HCT116 (cell line): ENCODE measurements around the gene NEURL2. TPM values are rescaled to one million over a fixed set of nuclear protein-coding genes. Genes with fewer than 3 reads are reported as not detected.

ENCODE experiments used
- ATAC-seq: fragments of 200-7000 bp; cut with Tn5 transposase; 2 replicates; pipeline ENCODE4 v1.9.1; 2020; ENCODE audit warnings: mild to moderate bottlenecking, moderate library complexity
- BruUV-seq: library from RNA; stranded (reverse); fragments of 400-500 nt; replicated peaks from 2 replicates; lab custom pipeline; 2021; lab: Mats Ljungman, UMichigan
- CTCF ChIA-PET: fragments of 300-600 bp; sonication (Branson Sonifier 250); formaldehyde crosslinking; loops from one replicate; lab custom pipeline; 2021; ENCODE audit warnings: antibody characterized with exemption; lab: Charles Lee
- POLR2A ChIA-PET: fragments of 300-600, 350-600 bp; sonication (Branson Sonifier 250); formaldehyde crosslinking; loops from one replicate; lab custom pipeline; 2021; ENCODE audit warnings: antibody characterized with exemption; lab: Charles Lee
- RAD21 ChIA-PET, 2 experiments: fragments of 300-600 bp; sonication (Branson Sonifier 250); formaldehyde crosslinking; loops; one replicate each; lab custom pipeline; 2023; ENCODE audit warnings: low total read pairs in 2 of 2; ENCODE audit not compliant: uncharacterized antibody in 2 of 2, unreplicated experiment in 2 of 2, low non-redundant PET in 1 of 2; lab: Charles Lee
- DNase-seq: peaks from one replicate; pipeline ENCODE4 v3.0.0-alpha.2; 2010; ENCODE audit warnings: low read depth, low spot score
- H2AFZ ChIP-seq: fragments of 200-600 bp; shearing (Covaris generic), sonication (generic); 2 replicates; pipeline ENCODE4 v1.6.1; 2017; ENCODE audit warnings: low read depth, mixed run types, mixed read lengths, antibody characterized with exemption, low read length; ENCODE audit not compliant: poor library complexity, severe bottlenecking
- H3K27ac ChIP-seq: 2 replicates; pipeline ENCODE4 v1.5.1; 2012; ENCODE audit warnings: low read depth, low read length
- H3K27me3 ChIP-seq: fragments of 200-600 bp; sonication (generic); 2 replicates; pipeline ENCODE4 v1.6.1; 2016; ENCODE audit warnings: mixed run types, low read length, mixed read lengths; ENCODE audit not compliant: insufficient read depth
- H3K36me3 ChIP-seq, 2 experiments: fragments of 200-500 bp in 1 of 2; fragments of 200-600 bp in 1 of 2; sonication (Bioruptor generic) in 1 of 2; sonication (generic) in 1 of 2; 2 replicates each; pipeline versions ENCODE4 v1.5.1 to v1.6.1; 2014 to 2016; ENCODE audit warnings: low read length in 2 of 2, inconsistent platforms in 1 of 2, mixed read lengths in 1 of 2, mixed run types in 1 of 2; ENCODE audit not compliant: insufficient read depth in 2 of 2, control insufficient read depth in 1 of 2
- H3K4me1 ChIP-seq, 2 experiments: fragments of 200-600 bp in 1 of 2; sonication (generic) in 1 of 2; 2 replicates each; pipeline versions ENCODE4 v1.5.1 to v1.6.1; 2012 to 2017; ENCODE audit warnings: low read length in 2 of 2, inconsistent platforms in 1 of 2, mild to moderate bottlenecking in 1 of 2, mixed read lengths in 1 of 2, mixed run types in 1 of 2, moderate library complexity in 1 of 2; ENCODE audit not compliant: insufficient read depth in 2 of 2, control insufficient read depth in 1 of 2
- H3K4me2 ChIP-seq: fragments of 200-600 bp; sonication (generic); 2 replicates; pipeline ENCODE4 v1.6.1; 2017; ENCODE audit warnings: mixed run types, low read length, mixed read lengths
- H3K4me3 ChIP-seq, 2 experiments: fragments of 200-600 bp in 1 of 2; sonication (generic) in 1 of 2; replicated peaks in 1 of 2; 2 replicates each; pipeline ENCODE4 v1.5.1; 2011 to 2016; ENCODE audit warnings: low read length in 2 of 2, control low read depth in 1 of 2, low read depth in 1 of 2, mild to moderate bottlenecking in 1 of 2, mixed read lengths in 1 of 2, mixed run types in 1 of 2
- H3K79me2 ChIP-seq: fragments of 200-600 bp; sonication (generic); 2 replicates; pipeline ENCODE4 v1.6.1; 2017; ENCODE audit warnings: mild to moderate bottlenecking, mixed run types, low read length, moderate library complexity, mixed read lengths; ENCODE audit not compliant: insufficient read depth
- H3K9ac ChIP-seq: fragments of 200-600 bp; sonication (generic); 2 replicates; pipeline ENCODE4 v1.6.1; 2016; ENCODE audit warnings: low read length, mixed read lengths
- H3K9me2 ChIP-seq: fragments of 200-600 bp; sonication (generic), shearing (Covaris generic); 2 replicates; pipeline ENCODE4 v1.6.1; 2017; ENCODE audit warnings: mixed run types, mild to moderate bottlenecking, moderate library complexity; ENCODE audit not compliant: insufficient read depth
- H3K9me3 ChIP-seq, 2 experiments: fragments of 200-500 bp in 1 of 2; fragments of 200-600 bp in 1 of 2; sonication (Bioruptor generic) in 1 of 2; sonication (generic) in 1 of 2; 2 replicates each; pipeline ENCODE4 v1.6.1; 2014 to 2017; ENCODE audit warnings: low read length in 2 of 2, mixed read lengths in 2 of 2, inconsistent platforms in 1 of 2, low read depth in 1 of 2, mild to moderate bottlenecking in 1 of 2, mixed run types in 1 of 2, moderate library complexity in 1 of 2; ENCODE audit not compliant: control insufficient read depth in 1 of 2, insufficient read depth in 1 of 2
- H4K20me1 ChIP-seq: fragments of 200-600 bp; sonication (generic), shearing (Covaris generic); 2 replicates; pipeline ENCODE4 v1.6.1; 2017; ENCODE audit warnings: mixed run types, mild to moderate bottlenecking, moderate library complexity; ENCODE audit not compliant: insufficient read depth
- ATF3 ChIP-seq: IDR thresholded peaks from 2 replicates; pipeline ENCODE4 v1.6.1; 2012
- CBX3 ChIP-seq: IDR thresholded peaks from 2 replicates; pipeline ENCODE4 v1.6.1; 2012; ENCODE audit warnings: low read depth
- CTCF ChIP-seq, 3 experiments: fragments of 200-600 bp in 1 of 3; sonication (generic) in 1 of 3; IDR thresholded peaks in 2 of 3; conservative IDR thresholded peaks in 1 of 3; 2 replicates each; pipeline ENCODE4 v1.5.1; 2012 to 2017; ENCODE audit warnings: low read depth in 2 of 3, low read length in 2 of 3, antibody characterized with exemption in 1 of 3, borderline replicate concordance in 1 of 3, control low read depth in 1 of 3, mild to moderate bottlenecking in 1 of 3, mixed read lengths in 1 of 3, mixed run types in 1 of 3, moderate library complexity in 1 of 3; ENCODE audit not compliant: insufficient read depth in 1 of 3
- ELF1 ChIP-seq: IDR thresholded peaks from 2 replicates; pipeline ENCODE4 v1.6.1; 2012; ENCODE audit warnings: low read depth, borderline replicate concordance
- EZH2 ChIP-seq: fragments of 200-600 bp; sonication (generic); IDR thresholded peaks from 2 replicates; pipeline ENCODE4 v1.6.1; 2017; ENCODE audit warnings: antibody characterized with exemption, mixed run types
- EZH2phosphoT487 ChIP-seq: fragments of 200-600 bp; IDR thresholded peaks from 2 replicates; pipeline ENCODE4 v1.6.1; 2018; ENCODE audit warnings: antibody characterized with exemption, borderline replicate concordance
- FOSL1 ChIP-seq: IDR thresholded peaks from 2 replicates; pipeline ENCODE4 v1.6.1; 2012; ENCODE audit warnings: low read depth
- MAX ChIP-seq: IDR thresholded peaks from 2 replicates; pipeline ENCODE4 v1.6.1; 2012
- POLR2A ChIP-seq: IDR thresholded peaks from 2 replicates; pipeline ENCODE4 v1.7.0; 2011; ENCODE audit warnings: borderline replicate concordance; ENCODE audit not compliant: insufficient read depth, insufficient read length; ENCODE audit errors: extremely low read depth
- POLR2AphosphoS5 ChIP-seq: IDR thresholded peaks from 2 replicates; pipeline ENCODE4 v1.6.1; 2011; ENCODE audit warnings: mild to moderate bottlenecking, low read depth, low read length, moderate library complexity
- RAD21 ChIP-seq: IDR thresholded peaks from 2 replicates; pipeline ENCODE4 v1.6.1; 2012; ENCODE audit warnings: low read depth, mild to moderate bottlenecking
- SP1 ChIP-seq: IDR thresholded peaks from 2 replicates; pipeline ENCODE4 v1.6.1; 2012; ENCODE audit warnings: low read depth
- SRF ChIP-seq: IDR thresholded peaks from 2 replicates; pipeline ENCODE4 v1.6.1; 2012; ENCODE audit warnings: low read depth
- YY1 ChIP-seq: IDR thresholded peaks from 2 replicates; pipeline ENCODE4 v1.6.1; 2011; ENCODE audit warnings: low read length, low read depth, moderate library complexity, mild to moderate bottlenecking; ENCODE audit not compliant: insufficient replicate concordance; ENCODE audit errors: extremely low read depth
- ZFX ChIP-seq: fragments of 450-650 bp; IDR thresholded peaks from 2 replicates; pipeline ENCODE4 v1.6.1; 2017
- ZNF274 ChIP-seq: fragments of 200-500 bp; sonication (Bioruptor generic); IDR thresholded peaks from 2 replicates; pipeline ENCODE4 v1.6.1; 2014; ENCODE audit warnings: mild to moderate bottlenecking, low read depth, low read length, inconsistent platforms
- intact Hi-C: fragments of 100-400 bp; cut with micrococcal nuclease; formaldehyde crosslinking; loops from 2 replicates; pipeline ENCODE4 v1.10.0; 2022
- total RNA-seq: library from RNA; stranded (reverse); gene quantifications from one replicate; pipeline ENCODE4 v1.2.1, GENCODE V29; 2021; ENCODE audit not compliant: unreplicated experiment

Gene NEURL2
- total RNA-seq, 1 experiment from 2014 or later: 0.96 TPM

- no peaks in the 10 kb centered on the region for H3K79me2 ChIP-seq
- ChIA-PET RAD21 (no interaction called here), POLR2A (interaction anchor here (1.0 kb wide), 1 partner anchor 11 kb away, joined by 3 read pairs; no protein-coding TSS in a partner anchor), CTCF (no interaction called here)
- H3K27ac ChIP-seq: no peak overlapping the region
- DNase-seq (no peak), ATAC-seq (no peak)
- H3K27me3 ChIP-seq: no peaks in the 10 kb centered on the region
- no peaks in the 10 kb centered on the region for H3K4me1 ChIP-seq
- no peak overlapping the region for H3K9ac ChIP-seq
- H3K9me3 ChIP-seq: no peaks in the 10 kb centered on the region
- H3K4me3 ChIP-seq: no peak overlapping the region
- BruUV-seq: no TSS peak
- no peaks in the 10 kb centered on the region for H3K36me3 ChIP-seq
- no peaks in the 10 kb centered on the region for H4K20me1 ChIP-seq
- intact Hi-C loops: no loop called here
- H2AFZ ChIP-seq: no peak overlapping the region
- H3K4me2 ChIP-seq: no peak overlapping the region
- no peaks in the 10 kb centered on the region for H3K9me2 ChIP-seq
- no peak for TF ChIP-seq EZH2
These were observed 36.3 kb upstream of the NEURL2 start for GRCh38 chr20:45927071-45927878.

GRCh38 chr20:45926731-45927070, 35.7 kb upstream of the NEURL2 start:
- Histone ChIP-seq H3K4me1 (no peaks in the 10 kb centered on the region), H3K79me2 (no peaks in the 10 kb centered on the region), H3K9me3 (no peaks in the 10 kb centered on the region)
- intact Hi-C loops: no loop called here
- TF ChIP-seq ELF1: no peak
- TF ChIP-seq RAD21: no peak
- TF ChIP-seq POLR2AphosphoS5: no peak
- TF ChIP-seq FOSL1: no peak
- TF ChIP-seq ATF3: no peak
- no peak for TF ChIP-seq SRF
- no peak for TF ChIP-seq ZFX
- no peak for TF ChIP-seq ZNF274
- TF ChIP-seq EZH2phosphoT487: no peak
- no peak for TF ChIP-seq EZH2
- TF ChIP-seq POLR2A: no peak
- TF ChIP-seq MAX: no peak
- TF ChIP-seq CTCF (IDR thresholded peaks at IDR 0.05 in 2 of 3, conservative IDR thresholded peaks at IDR 0.05 in 1 of 3; ENCODE audit: borderline replicate concordance in 1 of 3, insufficient read depth in 1 of 3, low read depth in 2 of 3, low read length in 2 of 3): no peak
- TF ChIP-seq CBX3: no peak
- no peak for TF ChIP-seq SP1
- TF ChIP-seq YY1: no peak
- TF ChIP-seq, all 23 proteins: peak for 0
- BruUV-seq: no TSS peak
- Histone ChIP-seq H3K9ac (no peak overlapping the region), H3K4me3 (no peak overlapping the region), H3K27me3 (no peaks in the 10 kb centered on the region), H2AFZ (no peak overlapping the region), H3K9me2 (no peaks in the 10 kb centered on the region), H3K27ac (no peak overlapping the region), H3K4me2 (no peak overlapping the region), H4K20me1 (no peaks in the 10 kb centered on the region), H3K36me3 (no peaks in the 10 kb centered on the region)
- RAD21 ChIA-PET: no interaction called here
- CTCF ChIA-PET: no interaction called here
- no peak for ATAC-seq
- DNase-seq: no peak
- POLR2A ChIA-PET: interaction anchor here (1.0 kb wide), 1 partner anchor 11 kb away, joined by 3 read pairs; no protein-coding TSS in a partner anchor
